Forelimb muscle (tissue), 1 donor: ENCODE data around the gene DYNLT2. TPM values are rescaled to one million over a fixed set of nuclear protein-coding genes. Genes with fewer than 3 reads are reported as not detected.

Experiments
- DNase-seq: peaks from one replicate; pipeline ENCODE4 v3.0.0-alpha.2; 2013; ENCODE audit warnings: low read depth
- polyA plus RNA-seq: library from polyadenylated mRNA; unstranded; fragments of 120-200 nt; gene quantifications from one replicate; pipeline ENCODE4 v1.2.1, GENCODE V29; 2013; ENCODE audit not compliant: insufficient read length

Gene DYNLT2
- polyA plus RNA-seq = 2.9 TPM

DNA sequence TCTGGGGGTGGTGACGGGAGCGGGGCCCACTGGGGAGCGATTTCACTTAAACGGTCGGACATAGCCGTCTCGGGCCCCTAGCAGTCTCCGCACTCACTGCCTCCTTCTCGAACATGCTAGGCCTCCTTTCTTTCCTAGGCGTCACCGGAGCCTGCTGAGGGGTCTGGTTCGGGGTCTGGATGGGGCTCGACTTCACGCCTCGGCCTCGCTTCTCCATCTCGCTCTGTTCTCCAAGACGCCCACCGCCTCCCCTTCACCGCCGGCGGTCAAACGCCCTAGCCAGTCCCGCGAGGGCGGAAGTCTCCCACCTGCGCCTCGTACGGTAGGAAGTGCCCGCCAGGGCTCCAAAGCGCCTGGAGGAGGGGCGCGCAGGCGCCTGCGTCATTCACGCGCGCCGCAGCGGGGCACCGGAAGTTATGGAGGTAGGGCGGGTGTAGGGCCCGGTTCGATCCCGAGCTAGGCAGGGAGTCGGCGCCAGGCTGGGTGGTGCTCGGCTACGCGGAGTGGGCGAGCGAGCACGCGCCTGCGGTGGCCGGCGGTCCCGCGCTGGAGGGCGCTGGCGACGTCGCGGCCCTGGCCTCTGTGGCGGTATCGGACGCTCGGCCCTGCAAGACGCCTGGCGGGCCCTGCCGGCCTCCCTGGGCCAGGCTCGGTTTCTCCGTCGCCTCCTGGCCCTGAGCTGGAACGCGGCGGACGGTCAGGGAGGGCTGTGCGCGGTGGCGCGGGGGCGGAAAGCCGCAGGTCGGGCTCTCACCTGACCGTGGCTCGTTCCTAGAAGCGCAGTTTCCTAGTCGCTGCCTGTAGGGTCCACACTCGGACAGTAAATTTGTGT, at the start of gene DYNLT2, which contains the start of gene ERMARD:
DYNLT2 (minus strand) TSS at position 331 of the 832 bp plus-strand sequence; CDS start at position 217, 114 bp downstream.
ERMARD (plus strand) TSS at position 381 of the 832 bp plus-strand sequence; CDS start at position 417, 36 bp downstream.
- DNase-seq = peak; percentile 81

GRCh38 chr6:169800668-169801395, 49.5 kb upstream of the DYNLT2 start:
- DNase-seq = no peak

DNA sequence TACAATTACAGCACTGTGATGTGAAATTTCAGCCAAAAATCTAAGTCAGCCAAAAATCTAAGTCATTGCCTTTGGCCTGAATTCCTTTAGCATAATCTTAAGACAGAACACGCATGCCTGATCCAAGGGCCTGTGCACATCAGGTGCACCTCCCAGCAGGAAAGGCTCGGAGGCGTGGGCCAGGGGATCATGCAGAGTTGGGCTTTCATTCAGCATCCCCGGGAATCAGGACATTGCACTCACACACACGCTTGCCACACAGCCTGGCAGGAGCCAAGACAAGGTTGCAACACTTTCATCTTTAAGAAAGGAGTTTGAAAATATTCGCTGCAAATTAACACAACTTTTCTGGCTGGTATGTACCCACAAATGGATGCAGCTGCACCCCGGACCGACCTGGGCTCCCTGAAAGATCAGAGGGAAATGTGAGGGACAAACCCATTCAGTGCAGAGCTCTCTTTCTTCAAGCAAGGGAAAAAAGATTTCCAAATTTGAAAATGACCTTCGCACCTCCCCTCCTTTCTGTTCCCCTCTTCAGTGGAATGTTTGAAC, 48.8 kb upstream of the DYNLT2 start:
- DNase-seq = no peak

GRCh38 chr6:169799474-169799926, 48.1 kb upstream of the DYNLT2 start:
- no peak for DNase-seq

DNA sequence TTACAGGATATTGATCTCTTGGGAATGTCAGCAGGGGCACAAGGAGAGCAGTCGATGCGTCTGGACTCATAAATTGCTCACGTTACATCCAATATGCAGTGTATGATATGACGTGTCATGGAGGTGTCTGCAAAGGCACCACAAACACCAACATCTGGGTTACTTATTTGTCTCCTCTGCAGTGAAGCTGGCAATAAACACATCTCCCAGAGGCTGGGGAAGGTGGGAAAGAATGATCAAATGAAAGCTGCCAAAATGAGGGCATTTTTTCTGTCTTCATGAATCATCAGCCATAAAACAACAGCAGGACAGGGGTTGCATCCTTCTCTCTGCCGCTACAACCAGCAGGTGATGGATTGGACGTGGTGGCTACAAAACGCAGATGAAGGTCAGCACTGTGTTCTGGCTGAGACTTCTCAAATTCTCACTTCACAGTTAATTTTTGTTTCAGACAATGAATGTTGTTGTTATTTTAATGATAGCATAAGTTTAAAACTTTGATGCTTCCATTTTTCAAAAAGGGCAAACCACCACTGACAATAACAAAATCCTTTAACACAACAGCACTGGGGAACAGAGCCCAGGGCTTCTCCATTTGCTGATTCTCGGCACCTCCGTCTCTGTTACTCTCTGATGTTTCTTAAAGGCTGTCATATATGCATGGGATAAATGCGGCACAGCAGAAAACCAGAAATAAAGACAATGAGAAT, 47.5 kb upstream of the DYNLT2 start:
- DNase-seq = no peak

DNA sequence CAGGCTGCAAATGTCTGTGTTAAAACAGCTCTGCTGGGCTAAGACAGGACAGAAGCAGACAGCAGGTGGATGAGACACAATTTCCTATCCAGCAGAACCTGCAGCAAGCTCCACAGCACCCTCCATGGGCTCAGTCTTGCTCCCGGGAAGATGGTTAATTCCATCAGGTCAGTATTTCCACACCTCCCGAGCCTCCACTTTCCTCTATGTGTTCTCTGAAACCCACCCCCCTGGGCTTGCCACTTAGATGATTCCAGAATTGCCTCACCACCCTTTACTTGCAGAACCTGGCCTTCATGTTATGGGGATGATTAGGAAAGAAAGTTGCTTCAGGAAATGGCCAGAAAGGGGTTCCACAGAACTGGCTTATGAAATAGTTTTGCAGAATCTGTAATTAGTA, 43.8 kb upstream of the DYNLT2 start:
- DNase-seq = no peak

DNA sequence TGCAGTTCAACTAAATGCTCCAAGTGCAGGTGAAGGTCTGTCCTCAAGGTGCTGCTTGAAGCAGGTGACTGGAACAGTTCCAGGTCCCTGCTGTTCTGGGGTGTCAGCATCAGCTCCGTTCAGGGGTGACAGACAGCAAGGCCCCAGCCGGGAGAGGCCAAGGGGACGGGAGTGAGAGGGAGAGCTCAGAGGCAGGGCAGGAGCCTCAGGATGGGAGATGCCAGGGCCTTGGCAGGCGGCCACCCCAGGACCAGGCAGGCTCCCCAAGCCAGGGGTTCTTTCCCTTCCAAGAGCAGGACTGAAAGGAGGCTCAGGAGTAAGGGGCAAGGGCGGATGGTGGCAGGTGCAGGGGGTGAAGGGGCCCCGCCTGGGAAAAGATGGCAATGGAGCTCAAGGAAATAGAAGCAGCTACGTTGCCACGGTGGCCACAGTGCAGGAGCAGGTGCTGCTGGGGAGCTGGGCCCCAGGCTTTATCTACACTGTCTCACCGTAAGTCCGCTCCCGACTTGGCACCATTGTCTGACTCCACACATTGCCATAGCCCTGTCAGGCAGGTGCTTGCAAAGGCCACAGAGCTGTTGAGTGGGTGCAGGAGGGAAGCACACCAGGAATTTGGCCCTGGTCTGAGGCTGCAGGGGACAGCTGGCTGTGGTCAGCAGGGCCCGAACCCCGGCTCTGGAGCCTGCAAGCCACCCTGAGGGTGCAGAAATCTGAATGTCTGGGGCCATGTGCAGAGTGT, 43.1 kb upstream of the DYNLT2 start:
- no peak for DNase-seq

DNA sequence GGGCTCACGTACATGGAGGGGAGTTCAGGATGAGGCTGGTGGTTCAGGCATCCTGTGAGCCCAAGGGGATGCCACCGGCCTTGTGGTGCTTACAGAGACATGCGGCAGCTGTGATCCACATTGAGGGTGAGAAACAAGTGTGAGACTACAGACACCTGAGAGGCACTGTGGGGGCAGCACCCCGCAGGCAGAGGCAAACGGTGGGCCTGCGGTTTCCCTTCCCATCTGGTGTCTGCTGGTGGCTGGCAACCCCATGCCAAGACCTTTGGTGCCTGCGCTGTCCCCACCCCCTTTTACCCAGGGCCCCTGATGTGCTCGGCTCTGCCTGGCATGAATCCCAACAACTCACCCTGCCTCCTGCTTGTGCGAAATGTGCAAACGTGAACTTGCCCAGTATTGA, 42.0 kb upstream of the DYNLT2 start:
- no peak for DNase-seq

DNA sequence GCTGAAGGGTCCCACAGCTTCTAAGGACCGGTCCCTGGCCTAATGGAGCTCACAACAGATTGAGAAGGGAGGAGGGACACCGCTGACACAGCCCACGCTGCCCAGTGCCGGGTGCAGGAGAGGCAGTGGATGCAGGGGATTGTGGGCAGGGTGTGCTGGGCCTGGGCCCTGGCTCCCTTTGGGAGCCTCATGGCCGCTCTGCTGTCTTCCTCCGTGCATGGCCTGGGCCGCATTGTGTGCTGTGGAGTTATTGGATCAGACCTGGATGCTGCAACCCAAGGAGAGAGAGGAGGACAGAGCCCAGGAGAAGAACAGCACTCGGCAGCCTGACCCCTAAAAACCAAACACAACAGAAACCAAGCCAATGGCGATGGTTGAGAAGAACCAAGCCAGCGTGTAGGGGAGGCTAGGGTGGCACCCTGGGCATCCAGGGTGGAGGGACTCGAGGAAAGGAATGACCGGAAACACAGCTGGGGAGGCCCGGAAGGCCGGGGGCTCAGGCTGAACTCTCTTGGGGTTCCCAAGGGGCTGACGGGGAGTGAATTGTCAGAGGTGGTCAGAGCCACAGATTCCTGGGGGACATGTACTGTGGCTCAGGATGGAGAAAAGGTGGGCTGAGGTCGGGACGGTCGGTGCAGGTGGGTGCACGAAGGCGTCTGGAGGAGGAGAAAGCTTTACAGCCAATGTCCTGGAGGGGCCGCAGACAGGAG, 41.1 kb upstream of the DYNLT2 start:
- DNase-seq = no peak

- DNase-seq = no peak
These were observed 40.4 kb upstream of the DYNLT2 start for GRCh38 chr6:169791721-169792131.

DNA sequence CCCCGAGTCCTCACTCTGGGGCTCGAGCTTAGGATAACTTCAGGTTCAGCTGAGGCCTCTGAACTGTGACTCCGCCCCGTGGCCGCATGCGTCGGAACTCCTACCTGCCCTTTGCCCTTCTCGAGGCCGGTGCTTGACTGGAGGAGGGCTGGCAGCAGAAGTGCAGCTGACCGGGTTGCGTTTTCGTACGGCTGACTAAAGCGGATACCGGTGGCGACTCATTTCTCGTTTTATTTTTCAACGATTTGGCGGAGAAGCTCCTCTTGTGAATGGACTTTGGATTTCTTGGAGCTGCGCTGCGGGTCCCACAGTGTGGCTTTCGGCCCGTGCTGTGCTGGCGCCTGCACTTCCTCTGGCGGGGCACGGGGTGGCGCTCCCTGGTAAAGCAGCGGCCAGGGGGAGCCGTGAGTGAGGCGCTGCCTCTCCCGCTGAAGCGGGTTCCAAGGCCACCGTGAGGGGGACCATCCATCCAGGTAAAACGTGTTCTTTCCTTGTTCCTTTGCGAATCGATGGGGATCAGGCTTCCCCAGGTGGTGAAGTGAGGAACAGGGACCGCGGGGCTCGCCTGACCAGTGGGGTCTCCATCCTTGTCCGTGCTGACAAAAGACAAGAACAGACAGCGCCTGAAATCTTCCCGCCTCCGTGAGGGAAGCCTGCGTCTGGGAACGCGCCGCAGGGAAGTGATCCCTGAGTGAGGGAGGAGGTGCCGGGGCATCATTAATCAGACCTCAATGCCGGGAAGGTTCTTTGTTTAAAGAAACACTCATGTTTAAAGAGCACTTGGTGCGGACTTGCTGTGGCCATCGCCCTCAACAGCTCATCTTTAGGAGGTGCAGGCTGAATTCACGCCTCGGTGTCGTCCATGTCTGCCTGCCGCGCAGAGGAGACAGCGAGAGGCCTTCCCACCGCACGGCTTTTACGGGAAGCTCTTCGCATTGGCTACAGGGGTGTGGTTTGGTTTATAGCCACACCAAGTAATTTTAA, 38.9 kb upstream of the DYNLT2 start:
- peak; percentile 56 for DNase-seq

DNA sequence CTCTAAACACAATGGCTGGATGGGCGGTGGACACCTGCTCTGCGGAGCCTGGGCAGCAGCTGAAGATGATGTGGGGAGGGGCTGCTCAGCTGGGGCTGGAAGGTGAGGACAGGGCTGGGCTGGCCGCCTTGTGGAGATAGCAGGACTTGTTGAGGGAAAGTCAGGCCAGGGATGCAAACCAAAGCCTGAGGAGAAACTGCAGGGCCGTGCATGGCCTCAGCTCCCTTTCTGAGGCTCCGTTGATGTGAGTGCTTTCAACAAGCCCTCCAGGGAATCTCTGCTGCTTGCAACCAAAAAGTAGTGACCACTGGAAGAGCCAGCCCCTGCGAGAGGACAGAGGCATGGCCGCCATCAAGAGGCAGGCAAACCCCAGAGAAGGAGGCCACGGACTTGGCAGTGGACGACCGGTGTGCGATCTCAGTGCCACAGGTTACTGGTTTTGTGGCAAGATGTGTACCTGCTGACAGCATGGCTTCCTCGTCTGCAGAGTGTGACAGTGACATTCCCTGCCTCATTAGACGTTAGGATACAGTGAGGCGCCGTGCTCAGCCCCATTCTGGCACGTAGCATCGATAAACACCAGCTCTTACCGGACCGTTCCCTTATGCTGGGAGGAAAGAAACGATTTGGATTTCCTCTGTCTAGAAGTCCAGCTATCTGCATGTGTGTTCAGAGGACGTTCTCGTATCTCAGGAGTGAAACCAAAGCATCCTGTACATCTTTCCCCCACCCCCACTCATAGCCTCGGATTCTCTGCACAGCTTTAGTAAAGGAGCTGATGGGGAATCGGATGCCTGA, 38.0 kb upstream of the DYNLT2 start:
- DNase-seq = no peak

DNA sequence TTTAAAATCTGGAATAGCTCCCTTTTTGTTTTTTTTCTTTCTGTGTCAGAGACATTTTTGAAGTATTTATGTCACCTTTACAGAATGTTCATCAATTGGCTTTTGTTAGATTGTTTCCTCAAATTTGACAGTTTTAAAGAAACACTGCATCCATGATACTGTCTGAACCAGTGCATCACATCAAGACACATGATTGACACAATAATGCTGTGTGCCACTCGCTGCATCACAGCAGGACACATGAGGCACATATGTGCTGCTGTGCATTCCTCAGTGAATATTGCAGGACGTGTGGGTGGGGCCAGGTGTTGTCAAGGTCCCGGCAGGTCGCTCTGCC, 37.4 kb upstream of the DYNLT2 start:
- DNase-seq = no peak

DNA sequence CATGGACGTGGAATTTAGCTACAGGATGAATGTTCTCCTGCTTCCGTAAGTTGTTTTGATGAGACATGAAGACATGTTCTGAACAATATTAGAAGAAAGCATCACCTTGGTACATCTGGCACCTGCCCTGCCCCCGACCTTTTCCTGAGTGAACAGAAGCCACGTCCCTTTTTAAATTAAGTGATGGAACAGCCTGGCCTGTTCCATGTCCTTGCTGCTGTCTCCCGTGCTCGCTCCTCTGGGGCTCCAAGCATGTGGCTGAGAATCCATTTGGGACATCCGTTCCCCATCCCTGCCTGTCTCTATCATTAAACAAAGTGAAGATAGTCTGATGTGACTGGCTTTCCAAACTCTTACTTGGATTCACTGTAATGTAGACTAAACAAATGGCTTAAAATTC, 36.4 kb upstream of the DYNLT2 start:
- no peak for DNase-seq

DNA sequence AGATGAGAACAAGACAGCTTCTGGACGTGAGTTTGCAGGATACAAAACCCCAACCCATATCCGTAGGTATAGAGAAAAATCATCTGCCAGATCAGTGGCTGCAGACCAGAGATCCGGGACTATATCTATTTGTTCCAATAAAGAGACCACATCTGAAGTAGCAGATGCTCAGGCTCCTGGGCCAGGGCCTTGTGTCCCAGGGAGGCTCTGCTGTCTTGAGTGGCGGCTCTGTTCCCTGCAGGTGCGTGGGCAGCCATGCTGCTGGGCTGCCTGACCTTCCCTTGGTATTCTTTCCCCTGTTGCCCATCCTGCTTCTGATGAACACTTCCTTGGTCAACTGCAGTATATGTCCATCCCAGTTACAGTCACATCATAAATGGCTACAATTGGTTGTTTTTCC, 35.0 kb upstream of the DYNLT2 start:
- no peak for DNase-seq

GRCh38 chr6:169785566-169785965, 34.2 kb upstream of the DYNLT2 start:
- DNase-seq = no peak

DNA sequence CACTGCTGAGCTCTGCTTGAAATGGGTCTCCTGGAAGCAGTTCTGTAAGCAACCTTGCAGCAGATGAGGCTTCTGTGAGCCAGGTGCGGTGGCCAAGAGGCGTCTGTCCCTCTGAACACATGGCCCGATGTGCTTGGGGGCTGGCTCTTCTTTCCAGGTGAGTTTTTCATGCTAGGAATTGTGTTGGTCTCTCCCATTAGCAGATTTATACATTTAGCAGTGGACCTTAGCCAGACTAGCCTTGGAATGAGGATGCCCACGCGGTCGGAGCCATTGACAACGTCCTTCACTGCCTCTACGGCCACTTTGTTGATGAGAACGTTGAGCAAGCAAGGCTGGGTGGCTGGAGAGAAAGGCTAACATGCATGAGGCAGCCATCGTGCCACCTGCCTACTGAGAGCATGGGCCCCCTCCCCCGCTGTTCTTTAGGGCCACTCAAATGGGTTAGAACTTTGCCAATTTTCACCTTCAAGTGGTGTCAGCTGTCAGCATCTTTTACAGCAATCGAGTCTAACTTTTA, 33.5 kb upstream of the DYNLT2 start:
- no peak for DNase-seq
